GM18505 (cell line): ENCODE results near the gene ADGRF3.
"Not testable (repeated sequence)": the region's sequence is repeated elsewhere in the genome, so short reads cannot be mapped to it uniquely, and the experiment has no call there.

Experiments
- ATAC-seq: cut with Tn5 transposase; IDR thresholded peaks from one replicate; pipeline ENCODE4 v1.9.1; 2021; ENCODE audit not compliant: unreplicated experiment
- POLR2A ChIP-seq: IDR thresholded peaks from 4 replicates; pipeline ENCODE4 v1.6.1; 2011; ENCODE audit warnings: borderline replicate concordance; ENCODE audit not compliant: insufficient read depth, insufficient read length; ENCODE audit errors: extremely low read depth

The ADGRF3 gene, protein sequence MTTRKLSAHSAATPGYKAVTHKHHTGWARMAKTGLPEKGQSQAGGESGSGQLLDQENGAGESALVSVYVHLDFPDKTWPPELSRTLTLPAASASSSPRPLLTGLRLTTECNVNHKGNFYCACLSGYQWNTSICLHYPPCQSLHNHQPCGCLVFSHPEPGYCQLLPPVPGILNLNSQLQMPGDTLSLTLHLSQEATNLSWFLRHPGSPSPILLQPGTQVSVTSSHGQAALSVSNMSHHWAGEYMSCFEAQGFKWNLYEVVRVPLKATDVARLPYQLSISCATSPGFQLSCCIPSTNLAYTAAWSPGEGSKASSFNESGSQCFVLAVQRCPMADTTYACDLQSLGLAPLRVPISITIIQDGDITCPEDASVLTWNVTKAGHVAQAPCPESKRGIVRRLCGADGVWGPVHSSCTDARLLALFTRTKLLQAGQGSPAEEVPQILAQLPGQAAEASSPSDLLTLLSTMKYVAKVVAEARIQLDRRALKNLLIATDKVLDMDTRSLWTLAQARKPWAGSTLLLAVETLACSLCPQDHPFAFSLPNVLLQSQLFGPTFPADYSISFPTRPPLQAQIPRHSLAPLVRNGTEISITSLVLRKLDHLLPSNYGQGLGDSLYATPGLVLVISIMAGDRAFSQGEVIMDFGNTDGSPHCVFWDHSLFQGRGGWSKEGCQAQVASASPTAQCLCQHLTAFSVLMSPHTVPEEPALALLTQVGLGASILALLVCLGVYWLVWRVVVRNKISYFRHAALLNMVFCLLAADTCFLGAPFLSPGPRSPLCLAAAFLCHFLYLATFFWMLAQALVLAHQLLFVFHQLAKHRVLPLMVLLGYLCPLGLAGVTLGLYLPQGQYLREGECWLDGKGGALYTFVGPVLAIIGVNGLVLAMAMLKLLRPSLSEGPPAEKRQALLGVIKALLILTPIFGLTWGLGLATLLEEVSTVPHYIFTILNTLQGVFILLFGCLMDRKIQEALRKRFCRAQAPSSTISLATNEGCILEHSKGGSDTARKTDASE

DNA sequence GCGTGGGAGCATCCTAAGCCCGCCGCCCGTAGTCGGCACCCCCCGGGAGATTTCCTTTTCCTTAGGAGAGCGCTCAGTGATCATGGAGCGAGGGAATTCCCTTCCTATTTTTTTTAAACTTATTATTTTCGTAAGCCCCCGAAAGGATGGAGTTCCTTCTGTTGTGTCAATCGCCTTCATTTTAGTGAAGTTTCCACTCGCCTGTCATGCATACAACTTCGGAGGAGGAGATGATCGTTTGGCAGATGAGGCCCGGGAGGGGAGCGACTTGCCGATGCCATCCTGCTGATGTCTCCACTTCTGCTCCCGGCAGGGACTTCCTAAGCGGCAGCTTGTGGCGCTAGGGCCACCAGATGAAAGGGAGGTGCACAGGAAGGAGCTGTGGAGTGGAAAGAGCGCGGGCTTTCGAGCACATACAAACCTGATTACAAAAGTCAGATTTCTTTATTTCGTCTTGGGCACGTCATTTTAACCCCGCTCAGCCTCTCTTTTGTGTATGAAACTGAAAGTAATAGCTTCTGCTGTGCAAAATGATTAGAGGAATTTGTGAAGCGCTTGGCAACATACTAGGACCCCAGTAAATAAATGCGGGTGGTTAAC lies at the start of gene ADGRF3:
Gene ADGRF3 (minus strand): TSS at position 336 of the 600 bp plus-strand sequence. CDS start 555 bp downstream, outside the sequence.
- ATAC-seq: peak; percentile 20
- TF ChIP-seq POLR2A: no peak

DNA sequence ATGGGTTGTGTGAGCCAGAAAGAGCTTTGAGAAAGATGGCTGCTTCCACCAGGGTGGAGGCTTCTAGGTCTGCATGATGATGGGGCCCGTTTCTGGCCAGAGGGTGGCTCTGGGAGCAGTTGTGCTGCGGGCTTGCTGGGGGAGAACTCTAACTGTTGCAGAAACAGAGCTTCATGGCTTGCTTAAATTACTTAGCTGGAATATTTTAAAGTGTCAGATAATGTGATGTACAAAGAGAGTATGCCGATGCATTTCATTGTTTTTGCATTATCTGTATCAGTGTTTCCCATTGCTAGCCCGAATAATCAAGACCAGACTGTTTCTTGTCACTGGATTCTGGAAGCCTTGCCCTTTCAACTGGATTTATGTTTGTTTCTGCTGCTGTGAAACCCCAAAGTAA lies 48.8 kb upstream of the ADGRF3 start:
- no peak for ATAC-seq
- no peak for TF ChIP-seq POLR2A

DNA sequence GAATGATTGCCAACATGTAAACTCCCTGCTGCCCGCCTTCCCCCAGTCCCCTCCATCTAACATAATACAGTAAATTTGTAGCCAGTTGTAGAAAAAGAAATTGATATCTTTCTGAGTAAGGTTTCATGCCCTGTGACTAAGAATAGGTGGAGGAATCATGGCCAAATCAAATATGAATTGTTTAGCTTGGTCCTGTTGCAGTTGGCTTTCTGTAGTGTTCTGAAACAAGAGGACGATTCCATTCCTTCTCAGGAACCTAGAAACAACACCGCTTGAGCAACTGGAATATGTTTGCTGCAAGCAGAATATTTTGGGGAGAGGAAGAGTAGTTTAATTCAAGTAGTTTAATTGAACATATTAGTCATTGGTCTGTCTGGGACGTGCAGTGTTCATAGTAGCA lies 48.1 kb upstream of the ADGRF3 start:
- TF ChIP-seq POLR2A: no peak
- no peak for ATAC-seq

DNA sequence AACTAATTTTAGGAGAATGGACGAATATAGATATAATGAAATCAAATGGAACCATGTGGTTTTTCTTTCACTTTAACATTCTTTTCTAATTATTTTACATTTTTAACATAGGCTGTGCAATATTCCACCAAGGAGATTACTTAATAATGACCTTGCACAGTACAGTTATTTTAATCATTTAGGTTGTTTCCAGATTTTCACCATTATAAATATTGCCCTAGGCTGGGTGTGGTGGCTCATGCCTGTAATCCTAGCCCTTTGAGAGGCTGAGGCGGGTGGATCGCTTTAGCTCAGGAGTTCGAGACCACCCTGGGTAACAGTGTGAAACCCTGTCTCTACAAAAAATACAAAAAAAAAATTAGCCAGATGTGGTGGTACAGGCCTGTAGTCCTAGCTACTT lies 40.6 kb upstream of the ADGRF3 start:
- TF ChIP-seq POLR2A: no peak
- no peak for ATAC-seq

DNA sequence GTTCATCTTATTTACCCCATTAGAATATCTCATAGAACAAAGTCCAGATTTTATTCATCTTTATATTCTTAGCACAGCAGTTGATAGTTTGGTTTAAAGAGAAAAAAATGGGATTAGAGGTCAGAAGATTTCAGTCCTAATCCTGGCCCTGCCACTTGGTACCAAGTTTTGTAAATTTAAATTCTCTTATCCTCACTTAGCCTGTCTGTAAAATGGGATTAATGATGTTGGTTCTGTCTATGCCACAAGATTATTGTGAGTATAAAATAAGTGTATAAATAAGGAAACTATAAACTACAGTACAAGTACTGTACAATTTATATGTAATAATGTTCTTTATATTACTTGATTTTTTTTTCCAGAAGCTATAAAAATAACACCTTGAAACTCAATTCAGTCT lies 38.0 kb upstream of the ADGRF3 start:
- ATAC-seq: no peak
- TF ChIP-seq POLR2A: no peak

DNA sequence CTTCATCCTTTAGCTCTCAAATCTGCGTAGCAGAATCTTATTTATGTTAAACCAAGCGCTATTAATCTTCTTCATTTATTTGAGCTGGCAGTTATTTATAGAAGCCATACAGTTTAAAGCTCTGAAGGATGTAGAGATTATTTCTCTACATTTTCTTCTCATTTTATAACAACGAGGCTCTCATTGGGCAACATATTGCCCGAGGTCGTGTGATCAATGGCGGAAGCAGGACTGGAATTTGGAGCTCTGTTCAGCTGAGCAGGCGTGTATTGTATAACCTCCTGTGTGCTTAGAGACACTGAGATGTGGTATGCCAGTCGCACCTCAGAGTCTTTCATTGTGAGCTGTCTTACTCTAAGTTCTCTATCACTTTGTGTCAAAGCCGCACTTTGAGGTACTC lies 37.6 kb upstream of the ADGRF3 start:
- TF ChIP-seq POLR2A: no peak
- no peak for ATAC-seq

DNA sequence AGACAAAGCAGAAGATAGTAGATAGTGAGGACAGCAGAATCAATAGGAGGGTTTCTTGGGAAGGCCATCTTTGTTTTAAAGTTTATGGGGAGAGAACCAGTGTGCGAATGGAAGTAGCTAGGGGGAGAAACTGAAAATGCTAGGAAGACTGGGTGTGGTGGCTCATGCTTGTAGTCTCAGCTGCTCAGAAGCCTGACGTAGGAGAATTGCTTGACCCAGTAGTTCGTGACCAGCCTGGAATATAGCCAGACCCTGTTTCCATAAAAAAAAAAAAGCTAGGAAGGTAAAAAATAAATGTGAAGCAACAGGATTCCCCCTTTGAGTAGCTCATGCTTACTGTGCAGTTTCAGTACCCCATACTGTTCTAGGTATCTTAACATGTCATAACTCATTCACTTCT lies 36.0 kb upstream of the ADGRF3 start:
- no peak for TF ChIP-seq POLR2A
- no peak for ATAC-seq

DNA sequence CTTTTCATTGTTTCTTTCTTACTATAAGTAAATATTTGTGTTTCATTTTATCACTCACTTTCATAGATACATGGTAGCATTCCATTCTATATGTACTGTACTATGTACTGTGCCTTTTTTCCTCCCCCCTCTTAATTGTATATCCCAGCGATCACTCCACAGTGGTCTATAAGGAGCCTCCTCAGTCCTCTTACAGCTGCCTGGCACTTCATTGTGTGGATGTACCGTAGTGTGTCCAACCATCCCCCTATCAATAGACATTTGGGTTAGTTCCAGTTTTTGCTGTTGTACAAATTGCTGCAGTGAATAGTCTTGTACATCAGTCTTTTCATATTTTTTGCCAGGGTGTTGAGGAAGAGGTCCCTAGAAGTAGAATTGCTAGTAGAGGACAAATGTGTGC lies 33.7 kb upstream of the ADGRF3 start:
- no peak for TF ChIP-seq POLR2A

DNA sequence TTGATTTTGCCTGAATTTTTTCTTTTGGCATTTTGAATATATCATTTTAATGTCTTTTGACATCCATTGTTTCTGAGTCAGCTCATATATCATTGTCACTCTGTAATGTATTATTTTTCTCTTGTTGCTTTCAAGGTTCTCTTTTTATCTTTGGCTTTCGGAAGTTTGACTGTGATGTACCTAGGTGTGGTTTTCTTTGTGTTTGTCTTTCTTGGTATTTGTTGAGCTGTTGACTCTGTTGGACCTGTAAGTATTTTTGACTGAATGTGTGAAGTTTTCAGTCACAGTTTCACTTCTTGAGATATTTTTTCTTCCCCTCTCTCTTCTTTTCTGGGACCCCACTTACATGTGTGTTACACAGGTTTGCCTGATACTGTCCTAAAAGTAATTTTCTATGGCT lies 30.2 kb upstream of the ADGRF3 start:
- no peak for ATAC-seq
- TF ChIP-seq POLR2A: no peak

More for the DNA sequence above, 33.7 kb upstream of the ADGRF3 start:
- ATAC-seq: no peak

DNA sequence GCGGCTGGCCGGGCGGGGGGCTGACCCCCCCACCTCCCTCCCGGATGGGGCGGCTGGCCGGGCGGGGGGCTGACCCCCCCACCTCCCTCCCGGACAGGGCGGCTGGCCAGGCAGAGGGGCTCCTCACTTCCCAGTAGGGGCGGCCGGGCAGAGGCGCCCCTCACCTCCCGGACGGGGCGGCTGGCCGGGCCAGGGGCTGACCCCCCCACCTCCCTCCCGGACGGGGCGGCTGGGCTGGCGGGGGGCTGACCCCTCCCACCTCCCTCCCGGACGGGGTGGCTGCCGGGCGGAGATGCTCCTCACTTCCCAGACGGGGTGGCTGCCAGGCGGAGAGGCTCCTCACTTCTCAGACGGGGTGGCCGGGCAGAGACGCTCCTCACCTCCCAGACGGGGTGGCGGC lies 24.3 kb upstream of the ADGRF3 start:
- ATAC-seq: not testable (repeated sequence)

DNA sequence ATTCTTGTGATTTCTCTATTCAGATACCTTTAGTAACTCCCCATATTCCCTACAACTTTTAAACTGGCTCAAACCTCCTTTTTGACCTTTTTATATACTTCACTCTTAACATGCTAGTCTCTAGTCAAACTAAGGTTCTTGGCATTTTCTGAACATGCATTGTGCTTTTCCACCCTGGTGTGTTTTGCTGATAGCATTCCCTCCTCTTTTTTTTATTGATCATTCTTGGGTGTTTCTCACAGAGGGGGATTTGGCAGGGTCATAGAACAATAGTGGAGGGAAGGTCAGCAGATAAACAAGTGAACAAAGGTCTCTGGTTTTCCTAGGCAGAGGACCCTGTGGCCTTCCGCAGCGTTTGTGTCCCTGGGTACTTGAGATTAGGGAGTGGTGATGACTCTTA lies 23.1 kb upstream of the ADGRF3 start:
- not testable (repeated sequence) for ATAC-seq

DNA sequence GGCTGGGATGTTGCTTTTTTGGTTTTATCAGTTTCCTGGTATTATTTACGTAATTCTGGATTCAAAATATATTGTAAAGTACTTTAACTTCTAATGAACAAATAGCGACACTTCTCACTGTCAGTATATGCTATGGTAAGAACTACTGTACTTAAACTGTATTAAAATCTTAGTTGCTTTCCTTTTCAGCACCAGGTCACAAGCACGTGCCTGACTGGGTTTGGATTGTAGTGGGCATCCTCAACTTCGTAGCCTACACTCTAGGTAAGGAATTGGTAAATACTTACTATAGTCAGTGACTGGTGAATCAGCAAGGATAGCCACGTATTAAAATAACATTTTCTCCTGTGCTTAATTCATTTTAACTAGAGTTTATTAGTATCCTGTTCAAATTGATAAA lies 20.4 kb upstream of the ADGRF3 start:
- TF ChIP-seq POLR2A: no peak
- no peak for ATAC-seq

DNA sequence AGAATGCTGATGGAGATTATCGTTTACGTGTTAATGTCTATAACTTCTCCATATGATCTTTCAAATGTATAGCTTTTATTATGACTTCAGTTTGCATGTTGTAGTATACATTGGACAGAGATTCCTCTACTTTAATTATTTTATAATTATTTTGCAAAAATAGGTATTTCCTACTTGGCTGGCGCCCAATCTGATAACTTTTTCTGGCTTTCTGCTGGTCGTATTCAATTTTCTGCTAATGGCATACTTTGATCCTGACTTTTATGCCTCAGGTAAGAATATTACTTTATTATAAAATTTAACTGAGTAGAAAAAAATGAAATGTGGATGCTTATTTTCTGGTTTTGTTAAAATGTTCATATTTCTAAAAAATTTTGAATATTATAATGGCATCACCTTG lies 18.1 kb upstream of the ADGRF3 start:
- no peak for TF ChIP-seq POLR2A
- ATAC-seq: no peak
